ENCODE results near the gene C3orf20.

C3orf20 gene

DNA sequence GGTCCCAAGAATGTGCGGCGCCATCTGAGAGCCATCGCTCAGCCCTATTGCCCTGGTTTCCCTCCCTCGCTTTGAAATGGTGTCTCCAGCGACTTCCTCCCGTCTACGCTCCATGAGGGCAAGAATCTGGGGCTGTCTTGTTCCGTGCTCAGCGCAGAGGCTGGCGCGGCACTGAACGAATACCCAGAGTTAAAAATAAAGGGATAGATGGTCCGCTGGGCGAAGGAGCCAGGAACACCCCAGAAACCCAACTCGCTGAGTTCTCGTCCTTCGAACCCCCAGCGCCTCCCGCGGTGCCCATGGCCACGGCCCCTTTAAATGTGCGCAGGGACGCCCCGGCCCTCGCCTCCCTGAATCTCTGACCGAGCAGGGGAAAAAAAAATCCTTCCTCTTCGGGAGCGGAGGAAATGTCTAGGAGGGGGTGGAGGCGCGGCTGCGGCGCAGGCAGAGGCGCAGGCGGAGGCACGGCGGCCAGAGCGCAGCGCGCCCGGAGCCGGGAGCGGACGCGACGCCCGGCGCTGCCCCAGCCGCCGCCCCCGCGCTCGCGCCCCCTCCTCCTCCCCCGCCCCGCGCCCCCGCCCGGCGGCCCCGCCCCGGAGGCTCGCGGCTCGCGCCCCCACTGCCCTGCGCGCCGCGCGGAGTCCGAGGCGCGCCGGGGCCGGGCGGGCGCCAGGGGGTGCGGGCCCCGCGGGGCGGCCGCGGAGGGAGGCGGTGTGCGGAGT lies 135.3 kb downstream of the C3orf20 start:
- TF ChIP-seq, protein P1, sequence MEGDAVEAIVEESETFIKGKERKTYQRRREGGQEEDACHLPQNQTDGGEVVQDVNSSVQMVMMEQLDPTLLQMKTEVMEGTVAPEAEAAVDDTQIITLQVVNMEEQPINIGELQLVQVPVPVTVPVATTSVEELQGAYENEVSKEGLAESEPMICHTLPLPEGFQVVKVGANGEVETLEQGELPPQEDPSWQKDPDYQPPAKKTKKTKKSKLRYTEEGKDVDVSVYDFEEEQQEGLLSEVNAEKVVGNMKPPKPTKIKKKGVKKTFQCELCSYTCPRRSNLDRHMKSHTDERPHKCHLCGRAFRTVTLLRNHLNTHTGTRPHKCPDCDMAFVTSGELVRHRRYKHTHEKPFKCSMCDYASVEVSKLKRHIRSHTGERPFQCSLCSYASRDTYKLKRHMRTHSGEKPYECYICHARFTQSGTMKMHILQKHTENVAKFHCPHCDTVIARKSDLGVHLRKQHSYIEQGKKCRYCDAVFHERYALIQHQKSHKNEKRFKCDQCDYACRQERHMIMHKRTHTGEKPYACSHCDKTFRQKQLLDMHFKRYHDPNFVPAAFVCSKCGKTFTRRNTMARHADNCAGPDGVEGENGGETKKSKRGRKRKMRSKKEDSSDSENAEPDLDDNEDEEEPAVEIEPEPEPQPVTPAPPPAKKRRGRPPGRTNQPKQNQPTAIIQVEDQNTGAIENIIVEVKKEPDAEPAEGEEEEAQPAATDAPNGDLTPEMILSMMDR (conservative IDR thresholded peaks at IDR 0.05; ENCODE audit: control insufficient read depth, insufficient read depth, low read depth, low read length), result no peak
- DNase-seq (ENCODE audit: low read depth), result no peak
- no peak overlapping the region for H3K4me3 ChIP-seq (ENCODE audit: control insufficient read depth, low read depth, low read length)

DNA sequence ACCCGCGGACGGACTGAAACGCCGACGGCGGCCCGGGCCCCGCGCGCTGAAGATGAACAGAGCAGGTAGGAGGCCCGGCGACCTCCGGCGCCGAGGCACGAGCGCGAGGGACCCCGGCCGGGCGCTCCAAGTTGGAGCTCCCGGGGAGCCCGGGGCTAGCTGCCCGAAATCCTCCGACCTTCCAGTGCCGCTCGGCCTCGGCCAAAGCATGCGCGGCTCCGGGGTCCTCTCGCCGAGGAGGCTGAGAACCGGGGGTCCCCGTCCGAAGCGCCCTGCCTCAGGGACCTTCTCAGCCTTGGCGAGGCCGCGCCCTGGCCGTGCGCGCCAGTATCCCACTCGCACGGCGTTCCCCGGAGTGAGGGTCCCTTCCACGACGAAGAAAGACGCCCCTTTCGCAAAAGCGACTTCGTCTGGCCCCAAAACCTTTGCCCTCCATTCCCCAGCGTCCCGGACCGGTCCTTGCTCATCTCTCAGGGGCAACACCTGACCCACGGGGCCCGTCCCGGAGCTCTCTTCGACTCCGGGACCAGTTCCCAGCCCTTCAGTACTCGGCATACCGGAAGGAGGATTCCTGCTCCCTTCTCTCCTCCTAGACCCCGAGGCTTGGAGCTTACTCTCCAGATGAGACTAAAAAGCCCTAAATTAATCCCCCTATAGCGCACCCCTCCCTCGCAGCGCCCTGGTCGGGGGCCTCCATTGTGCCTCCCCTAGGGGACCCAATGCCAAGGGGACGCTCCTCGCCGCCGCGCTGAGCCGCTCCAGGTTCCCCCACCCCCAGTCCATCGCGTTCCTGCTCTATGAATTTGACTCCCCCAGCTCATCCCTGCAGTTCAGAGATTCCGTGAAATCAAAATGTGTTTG lies 136.1 kb downstream of the C3orf20 start:
- no peak overlapping the region for H3K4me3 ChIP-seq (ENCODE audit: control insufficient read depth, low read depth, low read length)
- DNase-seq (ENCODE audit: low read depth), result no peak
- TF ChIP-seq, protein P1 (conservative IDR thresholded peaks at IDR 0.05; ENCODE audit: control insufficient read depth, insufficient read depth, low read depth, low read length), result no peak

DNA sequence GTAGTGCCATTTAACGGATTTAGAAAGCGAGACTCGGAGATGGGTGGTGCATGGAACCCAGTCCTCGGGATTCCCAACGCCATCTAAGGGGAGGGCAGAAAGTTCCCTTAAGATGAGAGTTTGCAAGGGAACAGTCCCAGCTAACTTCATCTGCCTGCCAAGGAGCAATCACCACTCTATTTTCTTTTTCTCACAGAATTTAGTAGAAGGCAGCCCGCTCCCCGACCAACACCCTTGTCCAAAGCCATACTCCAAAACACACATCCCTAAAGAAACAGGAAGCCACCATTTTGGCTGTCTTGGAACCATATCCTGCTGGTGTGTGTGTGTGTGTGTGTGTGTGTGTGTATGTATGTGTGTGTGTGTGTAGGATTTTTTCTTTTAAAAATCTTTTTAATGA lies 136.7 kb downstream of the C3orf20 start:
- TF ChIP-seq, protein P1 (conservative IDR thresholded peaks at IDR 0.05; ENCODE audit: control insufficient read depth, insufficient read depth, low read depth, low read length), result no peak
- H3K4me3 ChIP-seq (ENCODE audit: control insufficient read depth, low read depth, low read length), result no peak overlapping the region
- DNase-seq (ENCODE audit: low read depth), result no peak

DNA sequence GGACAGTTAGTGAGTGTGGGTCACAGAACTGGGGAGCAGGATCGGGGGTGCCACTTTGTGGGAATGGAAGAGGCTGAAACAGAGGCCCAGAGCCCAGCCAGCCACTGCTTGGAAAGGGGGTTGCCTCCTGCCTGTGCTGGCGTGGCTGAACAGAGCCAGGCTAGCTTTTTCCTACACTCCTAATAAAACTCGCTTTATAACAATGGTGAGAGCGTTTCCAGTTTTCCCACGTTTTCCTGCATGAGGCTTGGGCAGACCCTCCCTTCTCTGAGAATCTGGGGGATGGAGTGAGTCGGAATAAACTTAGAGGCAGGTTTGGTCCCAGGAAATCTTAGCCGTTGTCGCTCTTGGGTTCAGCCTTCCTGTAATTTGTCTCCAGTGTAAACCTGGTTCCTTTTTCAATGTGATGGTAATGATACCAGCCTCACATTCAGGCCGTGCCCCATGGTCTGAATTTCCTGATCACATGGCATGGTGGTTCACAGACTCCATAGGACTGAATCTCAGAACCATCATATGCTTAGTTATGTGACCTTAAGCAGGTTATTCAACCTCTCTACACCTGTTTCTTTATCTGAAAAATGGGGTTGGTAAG lies 137.4 kb downstream of the C3orf20 start:
- H3K4me3 ChIP-seq (ENCODE audit: control insufficient read depth, low read depth, low read length), result no peak overlapping the region
- no peak for DNase-seq (ENCODE audit: low read depth)
- TF ChIP-seq, protein P1 (conservative IDR thresholded peaks at IDR 0.05; ENCODE audit: control insufficient read depth, insufficient read depth, low read depth, low read length), result no peak

DNA sequence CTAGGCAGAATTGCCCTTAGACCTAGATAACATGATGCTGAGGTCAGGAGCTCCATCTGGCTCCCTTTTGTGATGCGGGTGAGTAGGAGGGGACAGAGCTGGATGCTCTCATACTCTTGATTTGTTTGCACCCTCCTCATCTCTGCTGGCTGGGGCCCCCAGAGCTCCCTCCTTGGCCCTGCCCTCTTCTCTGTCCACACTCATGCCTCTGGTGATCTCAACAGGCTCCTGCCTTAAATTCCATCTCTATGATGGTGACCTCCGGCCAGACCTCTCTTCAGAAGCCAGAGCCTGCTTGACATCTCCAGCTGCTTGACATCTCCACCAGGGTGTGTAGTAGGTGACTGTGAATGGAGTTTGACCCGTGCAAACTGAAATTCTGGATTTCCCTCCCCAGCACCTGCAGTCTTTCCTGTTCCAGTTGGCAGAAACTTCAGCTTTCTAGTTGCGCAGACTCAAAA lies 139.5 kb downstream of the C3orf20 start:
- TF ChIP-seq, protein P1 (conservative IDR thresholded peaks at IDR 0.05; ENCODE audit: control insufficient read depth, insufficient read depth, low read depth, low read length), result no peak
- DNase-seq (ENCODE audit: low read depth), result no peak
- H3K4me3 ChIP-seq (ENCODE audit: control insufficient read depth, low read depth, low read length), result no peak overlapping the region

DNA sequence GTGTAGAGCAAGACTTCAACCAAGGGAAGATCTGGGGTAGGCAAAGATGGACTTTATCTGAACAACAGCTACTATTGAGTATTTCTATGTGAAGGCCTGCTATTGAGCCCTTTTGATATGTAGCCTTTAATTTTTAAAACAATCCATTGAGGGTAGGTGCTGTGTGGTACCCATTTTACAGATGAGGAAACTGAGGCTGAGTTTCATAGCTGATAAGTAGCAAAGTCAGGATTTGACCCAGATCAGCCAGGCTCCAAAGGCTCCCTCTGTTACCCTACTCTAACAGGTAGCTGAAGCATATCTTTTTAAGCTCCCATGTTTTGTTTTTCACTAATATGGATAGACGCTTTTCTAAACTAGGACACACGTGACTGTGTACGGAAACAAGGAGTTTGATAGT lies 141.4 kb downstream of the C3orf20 start:
- TF ChIP-seq, protein P1 (conservative IDR thresholded peaks at IDR 0.05; ENCODE audit: control insufficient read depth, insufficient read depth, low read depth, low read length), result no peak
- DNase-seq (ENCODE audit: low read depth), result no peak
- H3K4me3 ChIP-seq (ENCODE audit: control insufficient read depth, low read depth, low read length), result no peak overlapping the region

Data from fibroblast of mammary gland (primary cell).